Activated T-helper 17 cell treated with anti-CD3 and anti-CD28 coated beads, Interleukin-2, amount 50 U/mL, for 72 hours (primary cell): ENCODE results near the gene SYNGR1. TPM values are rescaled to one million over a fixed set of nuclear protein-coding genes. Genes with fewer than 3 reads are reported as not detected.

Source experiments
- ATAC-seq: fragments of 150-1000 bp; cut with Tn5 transposase; replicated peaks from 2 replicates; pipeline ENCODE4 v1.10.0; 2021; ENCODE audit warnings: mild to moderate bottlenecking, moderate library complexity
- H3K27ac Mint-ChIP-seq: one replicate; pipeline ENCODE4 v1.8.0; 2022; ENCODE audit warnings: mixed read lengths
- H3K27me3 Mint-ChIP-seq: one replicate; pipeline ENCODE4 v1.8.0; 2022; ENCODE audit warnings: mixed read lengths
- H3K36me3 Mint-ChIP-seq: one replicate; pipeline ENCODE4 v1.8.0; 2022; ENCODE audit warnings: low read depth, mild to moderate bottlenecking, mixed read lengths
- H3K4me1 Mint-ChIP-seq: one replicate; pipeline ENCODE4 v1.8.0; 2022; ENCODE audit warnings: mixed read lengths
- H3K4me3 Mint-ChIP-seq: one replicate; pipeline ENCODE4 v1.8.0; 2022; ENCODE audit warnings: mild to moderate bottlenecking, mixed read lengths
- H3K9me3 Mint-ChIP-seq: one replicate; pipeline ENCODE4 v1.8.0; 2022; ENCODE audit warnings: mixed read lengths
- total RNA-seq, 2 donors: library from RNA; stranded (reverse); gene quantifications; one replicate each; pipeline ENCODE4 v1.2.3, GENCODE V29; 2022

The SYNGR1 gene
- total RNA-seq, 2 donors from 2014 or later = not detected

GRCh38 chr22:39414886-39415285, 65.1 kb downstream of the SYNGR1 start:
- Mint-ChIP-seq H3K27ac (no peak overlapping the region), H3K4me3 (no peak overlapping the region), H3K9me3 (no peaks in the 10 kb centered on the region), H3K4me1 (peaks cover 6% of the 10 kb centered on the region), H3K36me3 (peaks cover 27% of the 10 kb centered on the region), H3K27me3 (no peaks in the 10 kb centered on the region)
- no peak for ATAC-seq

- Mint-ChIP-seq H3K4me1 (peaks cover 6% of the 10 kb centered on the region), H3K9me3 (no peaks in the 10 kb centered on the region), H3K27ac (no peak overlapping the region), H3K36me3 (peaks cover 33% of the 10 kb centered on the region), H3K4me3 (no peak overlapping the region), H3K27me3 (no peaks in the 10 kb centered on the region)
- no peak for ATAC-seq
Measured at GRCh38 chr22:39415506-39415905, 65.7 kb downstream of the SYNGR1 start.

GRCh38 chr22:39416319-39416718, 66.5 kb downstream of the SYNGR1 start:
- no peak for ATAC-seq
- Mint-ChIP-seq H3K4me1 (peaks cover 5% of the 10 kb centered on the region), H3K27me3 (no peaks in the 10 kb centered on the region), H3K9me3 (no peaks in the 10 kb centered on the region), H3K36me3 (peaks cover 41% of the 10 kb centered on the region), H3K4me3 (no peak overlapping the region), H3K27ac (no peak overlapping the region)

GRCh38 chr22:39417641-39418040, 67.8 kb downstream of the SYNGR1 start:
- Mint-ChIP-seq H3K36me3 (peaks cover 54% of the 10 kb centered on the region), H3K27me3 (no peaks in the 10 kb centered on the region), H3K4me3 (no peak overlapping the region), H3K27ac (no peak overlapping the region), H3K9me3 (no peaks in the 10 kb centered on the region), H3K4me1 (no peaks in the 10 kb centered on the region)
- ATAC-seq = no peak

- no peaks in the 10 kb centered on the region for H3K4me1 Mint-ChIP-seq
- ATAC-seq = no peak
- H3K27me3 Mint-ChIP-seq = no peaks in the 10 kb centered on the region
- no peak overlapping the region for H3K4me3 Mint-ChIP-seq
- peak overlapping the region; percentile 47 for H3K27ac Mint-ChIP-seq
- peaks cover 59% of the 10 kb centered on the region for H3K36me3 Mint-ChIP-seq
- H3K9me3 Mint-ChIP-seq = no peaks in the 10 kb centered on the region
Measured at GRCh38 chr22:39418696-39419095, 68.9 kb downstream of the SYNGR1 start.

GRCh38 chr22:39419096-39419495, 69.3 kb downstream of the SYNGR1 start:
- no peaks in the 10 kb centered on the region for H3K9me3 Mint-ChIP-seq
- no peaks in the 10 kb centered on the region for H3K27me3 Mint-ChIP-seq
- peaks cover 63% of the 10 kb centered on the region for H3K36me3 Mint-ChIP-seq
- H3K4me1 Mint-ChIP-seq = no peaks in the 10 kb centered on the region
- peak overlapping the region; percentile 47 for H3K27ac Mint-ChIP-seq
- no peak for ATAC-seq
- H3K4me3 Mint-ChIP-seq = no peak overlapping the region

GRCh38 chr22:39419911-39420310, 70.1 kb downstream of the SYNGR1 start:
- no peaks in the 10 kb centered on the region for H3K27me3 Mint-ChIP-seq
- no peak for ATAC-seq
- H3K9me3 Mint-ChIP-seq = no peaks in the 10 kb centered on the region
- no peaks in the 10 kb centered on the region for H3K4me1 Mint-ChIP-seq
- H3K36me3 Mint-ChIP-seq = peaks cover 70% of the 10 kb centered on the region
- H3K4me3 Mint-ChIP-seq = no peak overlapping the region
- no peak overlapping the region for H3K27ac Mint-ChIP-seq

- H3K36me3 Mint-ChIP-seq = peaks cover 81% of the 10 kb centered on the region
- H3K9me3 Mint-ChIP-seq = no peaks in the 10 kb centered on the region
- peak overlapping the region; percentile 34 for H3K27ac Mint-ChIP-seq
- H3K4me1 Mint-ChIP-seq = no peaks in the 10 kb centered on the region
- no peak overlapping the region for H3K4me3 Mint-ChIP-seq
- ATAC-seq = no peak
- H3K27me3 Mint-ChIP-seq = no peaks in the 10 kb centered on the region
Measured at GRCh38 chr22:39421691-39422090, 71.9 kb downstream of the SYNGR1 start.

GRCh38 chr22:39422101-39422500, 72.3 kb downstream of the SYNGR1 start:
- no peak overlapping the region for H3K4me3 Mint-ChIP-seq
- H3K9me3 Mint-ChIP-seq = no peaks in the 10 kb centered on the region
- H3K27ac Mint-ChIP-seq = no peak overlapping the region
- no peaks in the 10 kb centered on the region for H3K27me3 Mint-ChIP-seq
- peaks cover 85% of the 10 kb centered on the region for H3K36me3 Mint-ChIP-seq
- ATAC-seq = no peak
- no peaks in the 10 kb centered on the region for H3K4me1 Mint-ChIP-seq

GRCh38 chr22:39422721-39423120, 72.9 kb downstream of the SYNGR1 start:
- no peaks in the 10 kb centered on the region for H3K27me3 Mint-ChIP-seq
- H3K27ac Mint-ChIP-seq = no peak overlapping the region
- H3K9me3 Mint-ChIP-seq = no peaks in the 10 kb centered on the region
- H3K4me3 Mint-ChIP-seq = no peak overlapping the region
- peaks cover 86% of the 10 kb centered on the region for H3K36me3 Mint-ChIP-seq
- ATAC-seq = no peak
- no peaks in the 10 kb centered on the region for H3K4me1 Mint-ChIP-seq

- peaks cover 80% of the 10 kb centered on the region for H3K36me3 Mint-ChIP-seq
- no peaks in the 10 kb centered on the region for H3K9me3 Mint-ChIP-seq
- H3K27me3 Mint-ChIP-seq = no peaks in the 10 kb centered on the region
- H3K4me3 Mint-ChIP-seq = no peak overlapping the region
- no peak for ATAC-seq
- H3K27ac Mint-ChIP-seq = no peak overlapping the region
- no peaks in the 10 kb centered on the region for H3K4me1 Mint-ChIP-seq
Measured at GRCh38 chr22:39423976-39424375, 74.2 kb downstream of the SYNGR1 start.

GRCh38 chr22:39426380-39427043, 76.7 kb downstream of the SYNGR1 start:
- ATAC-seq = no peak
- Mint-ChIP-seq H3K27me3 (no peaks in the 10 kb centered on the region), H3K4me3 (no peak overlapping the region), H3K9me3 (no peaks in the 10 kb centered on the region), H3K36me3 (peaks cover 68% of the 10 kb centered on the region), H3K4me1 (no peaks in the 10 kb centered on the region), H3K27ac (no peak overlapping the region)

GRCh38 chr22:39427751-39428596, 78.2 kb downstream of the SYNGR1 start:
- Mint-ChIP-seq H3K27ac (no peak overlapping the region), H3K4me3 (no peak overlapping the region), H3K27me3 (no peaks in the 10 kb centered on the region), H3K4me1 (no peaks in the 10 kb centered on the region), H3K36me3 (peaks cover 54% of the 10 kb centered on the region), H3K9me3 (no peaks in the 10 kb centered on the region)
- no peak for ATAC-seq

GRCh38 chr22:39428597-39429071, 78.8 kb downstream of the SYNGR1 start:
- no peaks in the 10 kb centered on the region for H3K27me3 Mint-ChIP-seq
- no peak overlapping the region for H3K4me3 Mint-ChIP-seq
- H3K4me1 Mint-ChIP-seq = no peaks in the 10 kb centered on the region
- H3K27ac Mint-ChIP-seq = no peak overlapping the region
- H3K9me3 Mint-ChIP-seq = no peaks in the 10 kb centered on the region
- H3K36me3 Mint-ChIP-seq = peaks cover 52% of the 10 kb centered on the region
- ATAC-seq = no peak

GRCh38 chr22:39429186-39429585, 79.4 kb downstream of the SYNGR1 start:
- H3K36me3 Mint-ChIP-seq = peaks cover 47% of the 10 kb centered on the region
- no peaks in the 10 kb centered on the region for H3K9me3 Mint-ChIP-seq
- no peak for ATAC-seq
- H3K4me1 Mint-ChIP-seq = no peaks in the 10 kb centered on the region
- H3K4me3 Mint-ChIP-seq = no peak overlapping the region
- no peak overlapping the region for H3K27ac Mint-ChIP-seq
- no peaks in the 10 kb centered on the region for H3K27me3 Mint-ChIP-seq
